Stimulated activated effector memory CD8-positive, alpha-beta T cell treated with anti-CD3 and anti-CD28 coated beads, Interleukin-12 subunit alpha, Interleukin-12 subunit beta, amount 100 ng/mL, for 72 hours (primary cell): ENCODE measurements around the gene ZC3H4.
A peak's percentile ranks its signal among the peaks of the same experiment; 100 is the strongest.
"Not testable (repeated sequence)": the region's sequence is repeated elsewhere in the genome, so short reads cannot be mapped to it uniquely, and the experiment has no call there.

ENCODE experiments used
- ATAC-seq: fragments of 150-1000 bp; cut with Tn5 transposase; 2 replicates; pipeline ENCODE4 v1.10.0; 2021
- DNase-seq, 2 donors: peaks; one replicate each; pipeline ENCODE4 v3.0.0; 2021 to 2022; ENCODE audit warnings: low spot score in 2 of 2
- H3K27ac Mint-ChIP-seq: one replicate; pipeline ENCODE4 v1.8.0; 2022; ENCODE audit warnings: mild to moderate bottlenecking, mixed read lengths
- H3K36me3 Mint-ChIP-seq: one replicate; pipeline ENCODE4 v1.8.0; 2022; ENCODE audit warnings: mild to moderate bottlenecking, mixed read lengths
- H3K4me1 Mint-ChIP-seq: one replicate; pipeline ENCODE4 v1.8.0; 2022; ENCODE audit warnings: mixed read lengths
- H3K4me3 Mint-ChIP-seq: one replicate; pipeline ENCODE4 v1.8.0; 2022; ENCODE audit warnings: mild to moderate bottlenecking, mixed read lengths
- H3K9me3 Mint-ChIP-seq: one replicate; pipeline ENCODE4 v1.8.0; 2022; ENCODE audit warnings: mixed read lengths

The ZC3H4 gene

DNA sequence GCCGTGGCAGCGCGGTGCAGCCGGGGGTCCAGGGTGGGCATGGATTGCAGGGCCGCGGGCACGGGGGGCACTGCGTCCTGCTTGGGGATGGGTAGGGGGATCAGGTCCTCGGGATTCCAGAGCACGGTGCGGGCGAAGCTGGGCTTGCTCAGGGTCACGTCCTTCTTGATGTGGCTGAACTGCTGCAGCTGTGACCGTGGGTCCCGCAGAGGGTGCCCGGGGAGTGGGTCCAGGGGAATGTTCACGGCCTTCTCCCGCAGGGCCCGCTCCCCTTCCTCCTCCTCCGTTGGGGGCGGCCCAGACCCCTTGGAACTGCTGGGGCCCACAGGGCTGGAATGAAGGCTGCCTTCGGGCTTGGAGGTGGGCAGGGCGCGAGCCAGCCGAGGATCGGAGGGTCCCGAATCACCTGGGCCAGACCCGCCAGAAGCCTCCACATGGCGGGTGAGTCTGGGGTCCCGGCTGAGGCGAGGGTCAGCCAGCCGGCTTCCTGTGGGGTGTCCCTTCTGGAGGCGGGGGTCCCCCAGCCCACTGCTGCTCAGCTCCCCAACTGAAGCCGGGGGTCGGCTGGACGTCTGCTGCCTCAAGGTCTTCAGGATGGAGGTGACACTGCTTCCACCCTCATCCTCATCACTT is 46.2 kb downstream of the ZC3H4 start:
- H3K36me3 Mint-ChIP-seq = peaks cover 85% of the 10 kb centered on the region
- peaks cover 12% of the 10 kb centered on the region for H3K4me1 Mint-ChIP-seq
- no peaks in the 10 kb centered on the region for H3K9me3 Mint-ChIP-seq
- peak overlapping the region; percentile 17 for H3K27ac Mint-ChIP-seq
- DNase-seq (no peak), ATAC-seq (no peak)
- no peak overlapping the region for H3K4me3 Mint-ChIP-seq

DNA sequence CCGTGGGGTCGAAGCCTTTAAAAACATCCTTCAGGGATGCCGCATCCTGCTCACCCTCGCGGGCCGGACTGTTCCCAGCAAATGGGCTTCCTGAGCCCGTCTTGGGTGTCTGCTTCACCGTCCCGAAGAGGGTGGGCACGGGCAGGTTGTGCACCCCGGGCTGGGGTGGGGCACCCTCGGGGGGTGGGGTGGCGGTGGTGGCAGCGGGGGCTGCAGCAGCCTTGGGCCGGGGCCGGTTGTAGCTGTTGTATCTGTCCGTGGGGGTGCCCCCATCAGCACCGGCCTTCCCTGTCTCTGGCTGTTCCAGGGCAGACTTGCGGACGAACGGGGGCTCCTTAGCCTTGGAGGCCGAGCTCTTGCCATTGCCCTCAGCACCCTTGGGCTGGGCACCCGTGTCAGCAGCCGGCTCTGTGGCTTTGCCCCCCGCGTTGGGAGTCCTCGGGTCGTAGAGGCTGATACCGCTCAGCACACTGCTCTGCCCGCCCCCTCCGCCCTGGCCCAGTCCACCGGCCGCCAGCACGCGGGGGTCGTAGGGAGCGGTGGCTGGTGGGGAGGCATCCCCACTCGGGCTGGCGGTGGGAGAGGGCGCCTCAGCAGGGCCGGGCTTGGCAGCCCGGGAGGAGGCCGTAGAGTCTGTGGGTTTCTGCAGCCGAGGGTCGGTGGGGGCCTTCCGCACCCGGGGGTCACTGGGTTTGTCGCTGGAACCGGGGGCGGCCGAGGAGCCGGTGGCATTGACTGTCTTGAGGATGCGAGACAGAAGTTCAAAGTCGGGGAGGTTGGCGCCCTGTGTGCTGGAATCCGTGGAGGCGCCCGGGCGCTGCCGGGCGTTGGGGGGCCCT is 47.0 kb downstream of the ZC3H4 start:
- peaks cover 12% of the 10 kb centered on the region for H3K4me1 Mint-ChIP-seq
- no peak for ATAC-seq
- no peak overlapping the region for H3K4me3 Mint-ChIP-seq
- peaks cover 79% of the 10 kb centered on the region for H3K36me3 Mint-ChIP-seq
- H3K9me3 Mint-ChIP-seq = no peaks in the 10 kb centered on the region
- DNase-seq = no peak
- no peak overlapping the region for H3K27ac Mint-ChIP-seq

GRCh38 chr19:47065242-47065641 is 48.3 kb downstream of the ZC3H4 start:
- Mint-ChIP-seq H3K9me3 (no peaks in the 10 kb centered on the region), H3K4me3 (no peak overlapping the region), H3K4me1 (peaks cover 2% of the 10 kb centered on the region), H3K36me3 (peaks cover 65% of the 10 kb centered on the region), H3K27ac (no peak overlapping the region)
- DNase-seq (no peak), ATAC-seq (no peak)

GRCh38 chr19:47063874-47064273 is 49.7 kb downstream of the ZC3H4 start:
- H3K36me3 Mint-ChIP-seq = peaks cover 52% of the 10 kb centered on the region
- DNase-seq (no peak), ATAC-seq (no peak)
- no peak overlapping the region for H3K4me3 Mint-ChIP-seq
- no peaks in the 10 kb centered on the region for H3K9me3 Mint-ChIP-seq
- H3K4me1 Mint-ChIP-seq = no peaks in the 10 kb centered on the region
- H3K27ac Mint-ChIP-seq = no peak overlapping the region

DNA sequence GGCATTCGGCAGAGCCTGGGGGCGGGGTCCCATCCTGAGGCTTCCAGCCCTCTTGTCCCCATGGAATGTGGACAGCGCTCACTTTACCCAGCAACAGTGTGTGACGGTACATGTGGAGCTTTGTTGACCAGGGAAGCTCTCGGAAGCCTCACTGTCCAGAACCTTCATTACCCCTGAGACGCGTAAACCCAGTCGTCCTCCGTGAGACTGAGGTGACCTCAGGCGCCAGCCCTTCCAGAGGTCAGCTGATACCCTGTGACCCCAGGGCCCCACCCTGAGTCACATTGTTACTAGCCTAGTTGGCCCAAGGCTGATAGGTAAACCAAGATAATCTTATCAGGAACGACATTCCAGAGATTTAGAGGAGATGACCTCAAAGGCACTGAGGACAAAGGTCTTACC is 55.0 kb downstream of the ZC3H4 start:
- Mint-ChIP-seq H3K27ac (no peak overlapping the region), H3K4me1 (no peaks in the 10 kb centered on the region), H3K36me3 (peaks cover 4% of the 10 kb centered on the region), H3K9me3 (no peaks in the 10 kb centered on the region), H3K4me3 (no peak overlapping the region)
- DNase-seq = no peak
- ATAC-seq = no peak

- H3K9me3 Mint-ChIP-seq = no peaks in the 10 kb centered on the region
- no peak overlapping the region for H3K4me3 Mint-ChIP-seq
- ATAC-seq (no peak), DNase-seq (no peak)
- no peak overlapping the region for H3K27ac Mint-ChIP-seq
- H3K4me1 Mint-ChIP-seq = no peaks in the 10 kb centered on the region
- H3K36me3 Mint-ChIP-seq = no peaks in the 10 kb centered on the region
Observed at GRCh38 chr19:47057328-47057727, 56.2 kb downstream of the ZC3H4 start.

DNA sequence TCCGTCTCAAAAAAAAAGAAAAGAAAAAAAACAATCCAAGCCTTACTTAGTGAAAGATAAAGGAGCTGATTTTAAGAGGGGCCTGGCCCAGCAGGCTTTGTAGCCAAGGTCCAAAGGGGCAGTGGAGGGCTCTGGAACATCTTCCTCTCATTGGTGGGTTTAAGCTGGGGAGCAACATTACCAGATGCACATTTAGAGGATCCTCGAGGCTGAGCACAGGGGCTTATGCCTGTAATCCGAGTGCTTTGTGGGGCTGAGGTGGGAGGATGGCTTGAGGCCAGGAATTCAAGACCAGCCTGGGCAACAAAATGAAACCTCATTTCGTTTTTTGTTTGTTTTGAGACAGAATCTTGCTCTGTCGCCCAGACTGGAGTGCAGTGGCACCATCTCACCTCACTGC is 57.2 kb downstream of the ZC3H4 start:
- Mint-ChIP-seq H3K27ac (no peak overlapping the region), H3K9me3 (no peaks in the 10 kb centered on the region), H3K36me3 (no peaks in the 10 kb centered on the region), H3K4me1 (no peaks in the 10 kb centered on the region), H3K4me3 (no peak overlapping the region)
- no peak for DNase-seq
- no peak for ATAC-seq

- not testable (repeated sequence) for H3K27ac Mint-ChIP-seq, H3K36me3 Mint-ChIP-seq, DNase-seq
Observed at GRCh38 chr19:47050562-47050961, 63.0 kb downstream of the ZC3H4 start.

GRCh38 chr19:47049307-47049700 is 64.3 kb downstream of the ZC3H4 start:
- Mint-ChIP-seq H3K9me3 (no peaks in the 10 kb centered on the region), H3K4me3 (peak overlapping the region; percentile 94), H3K27ac (peak overlapping the region; percentile 88), H3K4me1 (peaks cover 22% of the 10 kb centered on the region), H3K36me3 (peaks cover 7% of the 10 kb centered on the region)
- ATAC-seq (no peak), DNase-seq (no peak)

More at GRCh38 chr19:47050562-47050961, 63.0 kb downstream of the ZC3H4 start:
- not testable (repeated sequence) for ATAC-seq, H3K9me3 Mint-ChIP-seq, H3K4me3 Mint-ChIP-seq
- peaks cover 22% of the 10 kb centered on the region for H3K4me1 Mint-ChIP-seq

DNA sequence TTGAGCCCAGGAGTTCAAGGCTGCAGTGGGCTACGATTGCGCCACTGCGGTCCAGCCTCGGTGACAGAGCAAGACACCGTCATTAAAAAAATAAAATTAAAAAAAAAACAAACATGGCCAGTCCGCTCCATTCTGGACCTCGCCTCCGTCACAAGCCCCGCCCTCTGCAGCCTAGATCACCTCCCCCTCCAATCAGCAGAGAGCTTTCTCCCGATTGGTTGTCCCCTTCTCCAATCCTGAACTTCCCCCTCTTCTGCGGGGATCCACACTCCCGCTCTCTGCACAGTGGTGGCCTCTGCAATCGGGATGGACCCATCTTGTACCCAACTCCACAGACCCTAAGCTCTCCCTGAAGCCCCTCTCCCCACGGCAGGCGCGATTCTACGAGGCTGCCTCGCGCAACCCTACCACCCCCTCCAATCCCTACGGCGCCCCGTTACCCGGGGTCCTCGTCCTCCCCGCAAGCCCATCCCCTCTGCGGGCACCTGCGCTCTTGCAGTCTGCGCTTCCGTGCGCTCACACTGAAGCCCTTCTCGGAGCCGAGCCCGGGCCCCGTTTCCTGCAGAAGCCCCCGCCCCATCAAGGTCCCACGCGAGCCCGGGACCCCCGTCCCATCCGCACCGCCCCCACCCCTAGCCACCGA is 65.7 kb downstream of the ZC3H4 start:
- DNase-seq (peak; percentile 56 to 91), ATAC-seq (peak; percentile 73)
- Mint-ChIP-seq H3K36me3 (peaks cover 13% of the 10 kb centered on the region), H3K4me1 (peaks cover 22% of the 10 kb centered on the region), H3K27ac (peak overlapping the region; percentile 88), H3K9me3 (no peaks in the 10 kb centered on the region), H3K4me3 (peak overlapping the region; percentile 94)

GRCh38 chr19:47047272-47047762 is 66.3 kb downstream of the ZC3H4 start:
- Mint-ChIP-seq H3K4me1 (peaks cover 22% of the 10 kb centered on the region), H3K27ac (peak overlapping the region; percentile 88), H3K4me3 (peak overlapping the region; percentile 94), H3K9me3 (no peaks in the 10 kb centered on the region), H3K36me3 (peaks cover 13% of the 10 kb centered on the region)
- ATAC-seq (no peak), DNase-seq (no peak)

- peaks cover 22% of the 10 kb centered on the region for H3K4me1 Mint-ChIP-seq
- no peak overlapping the region for H3K4me3 Mint-ChIP-seq
- DNase-seq (no peak), ATAC-seq (no peak)
- H3K36me3 Mint-ChIP-seq = peaks cover 13% of the 10 kb centered on the region
- H3K27ac Mint-ChIP-seq = no peak overlapping the region
- H3K9me3 Mint-ChIP-seq = no peaks in the 10 kb centered on the region
Observed at GRCh38 chr19:47045867-47046470, 67.6 kb downstream of the ZC3H4 start.

DNA sequence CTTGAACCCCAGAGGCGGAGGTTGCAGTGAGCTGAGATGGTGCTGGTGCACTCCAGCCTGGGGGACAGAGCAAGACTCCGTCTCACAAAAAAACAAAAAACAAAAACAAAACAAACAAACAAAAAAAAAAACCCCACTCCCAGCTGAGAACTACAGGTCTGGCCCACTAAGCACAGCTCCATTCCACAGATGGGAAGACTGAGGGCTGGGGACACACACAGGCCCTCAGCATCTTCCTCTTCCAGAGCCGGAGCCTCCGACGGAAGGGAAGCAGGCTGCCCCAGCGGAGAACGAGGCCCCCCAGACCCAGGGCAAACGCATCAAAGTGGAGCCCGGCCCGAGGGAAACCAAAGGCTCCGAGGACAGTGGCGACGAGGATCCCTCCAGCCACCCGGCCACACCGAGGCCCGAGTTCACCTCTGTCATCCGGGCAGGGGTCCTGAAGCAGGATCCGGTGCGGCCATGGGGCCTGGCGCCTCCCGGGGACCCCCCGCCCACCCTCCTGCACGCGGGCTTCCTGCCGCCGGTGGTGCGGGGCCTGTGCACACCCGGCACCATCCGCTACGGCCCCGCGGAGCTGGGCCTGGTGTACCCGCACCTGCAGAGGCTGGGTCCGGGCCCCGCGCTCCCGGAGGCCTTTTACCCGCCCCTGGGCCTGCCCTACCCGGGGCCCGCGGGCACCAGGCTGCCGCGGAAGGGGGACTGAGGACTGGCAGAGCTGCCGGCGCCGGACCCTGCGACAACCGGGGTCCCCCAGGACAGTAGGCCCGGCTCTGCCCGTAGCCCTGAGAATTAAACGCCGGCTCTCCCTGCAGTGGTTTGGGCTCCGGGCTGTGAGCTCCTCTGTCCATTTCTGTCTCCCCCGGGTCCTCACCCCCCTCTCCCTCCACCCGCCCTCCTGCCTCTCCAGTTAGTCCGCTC is 68.4 kb downstream of the ZC3H4 start:
- Mint-ChIP-seq H3K4me3 (no peak overlapping the region), H3K27ac (no peak overlapping the region), H3K4me1 (peaks cover 22% of the 10 kb centered on the region), H3K36me3 (peaks cover 13% of the 10 kb centered on the region), H3K9me3 (no peaks in the 10 kb centered on the region)
- ATAC-seq (no peak), DNase-seq (no peak)

GRCh38 chr19:47040869-47041268 is 72.7 kb downstream of the ZC3H4 start:
- peaks cover 4% of the 10 kb centered on the region for H3K4me1 Mint-ChIP-seq
- no peaks in the 10 kb centered on the region for H3K9me3 Mint-ChIP-seq
- ATAC-seq = no peak
- H3K4me3 Mint-ChIP-seq = no peak overlapping the region
- H3K27ac Mint-ChIP-seq = peak overlapping the region; percentile 63
- H3K36me3 Mint-ChIP-seq = peaks cover 9% of the 10 kb centered on the region
- no peak for DNase-seq
